GM12875 (cell line): ENCODE data around the gene GTPBP10.

Source experiments
- H3K4me3 ChIP-seq: one replicate; pipeline ENCODE4 v1.5.1; 2011; ENCODE audit warnings: low read depth, low read length, control low read depth
- CTCF ChIP-seq: IDR thresholded peaks from 2 replicates; pipeline ENCODE4 v1.5.1; 2011; ENCODE audit warnings: low read depth, mild to moderate bottlenecking, control low read depth, inconsistent platforms, low read length, moderate library complexity, borderline replicate concordance; ENCODE audit not compliant: insufficient read depth

The GTPBP10 gene

GRCh38 chr7:90383422-90383821, 36.9 kb downstream of the GTPBP10 start:
- no peak overlapping the region for H3K4me3 ChIP-seq
- TF ChIP-seq CTCF = no peak

- TF ChIP-seq CTCF = no peak
- H3K4me3 ChIP-seq = no peak overlapping the region
Measured at GRCh38 chr7:90383861-90384260, 37.3 kb downstream of the GTPBP10 start.

- no peak for TF ChIP-seq CTCF
- H3K4me3 ChIP-seq = no peak overlapping the region
Measured at GRCh38 chr7:90384433-90384832, 37.9 kb downstream of the GTPBP10 start.

GRCh38 chr7:90387470-90388240, 41.1 kb downstream of the GTPBP10 start:
- no peak for TF ChIP-seq CTCF
- H3K4me3 ChIP-seq = no peak overlapping the region

GRCh38 chr7:90390926-90391325, 44.4 kb downstream of the GTPBP10 start:
- H3K4me3 ChIP-seq = no peak overlapping the region
- TF ChIP-seq CTCF = no peak

- TF ChIP-seq CTCF = no peak
- no peak overlapping the region for H3K4me3 ChIP-seq
Measured at GRCh38 chr7:90391488-90391887, 45.0 kb downstream of the GTPBP10 start.

- H3K4me3 ChIP-seq = no peak overlapping the region
- TF ChIP-seq CTCF = no peak
Measured at GRCh38 chr7:90396420-90396819, 49.9 kb downstream of the GTPBP10 start.
